Lower leg skin (tissue), 4 donors: ENCODE data around the gene DGKI. TPM values are rescaled to one million over a fixed set of nuclear protein-coding genes. Genes with fewer than 3 reads are reported as not detected.

Experiments used
- DNase-seq, 2 donors: peaks; one replicate each; pipeline ENCODE4 v3.0.0-alpha.2; 2019; ENCODE audit warnings: low spot score in 2 of 2
- H3K4me3 ChIP-seq: fragments of 200-600 bp; sonication (generic); 2 replicates; pipeline ENCODE4 v1.5.1; 2017; ENCODE audit warnings: mild to moderate bottlenecking, low read depth; ENCODE audit not compliant: poor library complexity, severe bottlenecking
- CTCF ChIP-seq, 3 donors: fragments of 450-650 bp; IDR thresholded peaks; one replicate each; pipeline ENCODE4 v1.5.1; 2016; ENCODE audit warnings: antibody characterized with exemption in 3 of 3, mild to moderate bottlenecking in 3 of 3, moderate library complexity in 2 of 3
- POLR2A ChIP-seq, 2 donors: fragments of 450-650 bp; IDR thresholded peaks; one replicate each; pipeline ENCODE4 v1.6.1; 2016 to 2017; ENCODE audit warnings: antibody characterized with exemption in 2 of 2, mild to moderate bottlenecking in 1 of 2, moderate library complexity in 1 of 2
- WGBS, 2 donors: methylation state at CpG; one replicate each; pipeline ENCODE4 v1.1.5; 2018; 5-methylcytosine and 5-hydroxymethylcytosine counted together
- intact Hi-C: fragments of 100-400 bp; cut with DNase I; formaldehyde crosslinking; loops from one replicate; pipeline ENCODE4 v1.15.0; 2023; ENCODE audit warnings: low total_unique reads
- total RNA-seq, 4 donors: library from RNA; depleted of rRNA; stranded (reverse); fragments of >200 nt; gene quantifications; one replicate each; pipeline ENCODE4 v1.1.0, GENCODE V29; 2016

Gene DGKI
- total RNA-seq, 4 donors from 2014 or later = 0.34 to 2.1 (median 1.3) TPM

- TF ChIP-seq POLR2A (IDR thresholded peaks at IDR 0.05) = no peak
- no peak for TF ChIP-seq CTCF (IDR thresholded peaks at IDR 0.05)
- H3K4me3 ChIP-seq = no peak overlapping the region
- intact Hi-C loops = no loop called here
- 38 to 41% methylated on average over 1 of the region's 1 CpG for WGBS, 2 donors
- DNase-seq = no peak
Observed at GRCh38 chr7:137544453-137545058, 302.2 kb downstream of the DGKI start.

GRCh38 chr7:137539111-137539715 lies 307.6 kb downstream of the DGKI start:
- intact Hi-C loops = no loop called here
- no peak overlapping the region for H3K4me3 ChIP-seq
- TF ChIP-seq CTCF (IDR thresholded peaks at IDR 0.05) (no peak), POLR2A (IDR thresholded peaks at IDR 0.05) (no peak)
- 82 to 84% methylated on average over 3 of the region's 3 CpGs for WGBS, 2 donors
- DNase-seq = no peak

GRCh38 chr7:137538361-137538762 lies 308.4 kb downstream of the DGKI start:
- H3K4me3 ChIP-seq = no peak overlapping the region
- no peak for DNase-seq
- WGBS, 2 donors = 66 to 83% methylated on average over 4 of the region's 4 CpGs
- intact Hi-C loops = no loop called here
- TF ChIP-seq POLR2A (IDR thresholded peaks at IDR 0.05) (no peak), CTCF (IDR thresholded peaks at IDR 0.05) (no peak)

GRCh38 chr7:137535579-137535978 lies 311.2 kb downstream of the DGKI start:
- H3K4me3 ChIP-seq = no peak overlapping the region
- DNase-seq = no peak
- TF ChIP-seq POLR2A (IDR thresholded peaks at IDR 0.05) (no peak), CTCF (IDR thresholded peaks at IDR 0.05) (no peak)
- intact Hi-C loops = no loop called here
- 62% methylated on average over 6 of the region's 6 CpGs for WGBS, 2 donors

- intact Hi-C loops = no loop called here
- 87 to 88% methylated on average over 4 of the region's 4 CpGs for WGBS, 2 donors
- TF ChIP-seq CTCF (IDR thresholded peaks at IDR 0.05) = no peak
- TF ChIP-seq POLR2A (IDR thresholded peaks at IDR 0.05) = no peak
- H3K4me3 ChIP-seq = no peak overlapping the region
- DNase-seq = no peak
Observed at GRCh38 chr7:137531671-137532070, 315.1 kb downstream of the DGKI start.

- DNase-seq = no peak
- TF ChIP-seq CTCF (IDR thresholded peaks at IDR 0.05) = no peak
- intact Hi-C loops = no loop called here
- no peak overlapping the region for H3K4me3 ChIP-seq
- 67 to 69% methylated on average over 2 of the region's 2 CpGs for WGBS, 2 donors
Observed at GRCh38 chr7:137527634-137528033, 319.1 kb downstream of the DGKI start.
